Activated T-helper 1 cell treated with Interleukin-2 at 50 U/mL for 16 hours (primary cell): ENCODE results near the gene SOD2.
"Not testable (repeated sequence)": the region's sequence is repeated elsewhere in the genome, so short reads cannot be mapped to it uniquely, and the experiment has no call there.

ENCODE experiments used
- DNase-seq: peaks from one replicate; pipeline ENCODE4 v3.0.0-alpha.2; 2020; ENCODE audit warnings: low read depth

SOD2 gene

GRCh38 chr6:159716247-159717096 lies 23.4 kb upstream of the SOD2 start:
- no peak for DNase-seq

DNA sequence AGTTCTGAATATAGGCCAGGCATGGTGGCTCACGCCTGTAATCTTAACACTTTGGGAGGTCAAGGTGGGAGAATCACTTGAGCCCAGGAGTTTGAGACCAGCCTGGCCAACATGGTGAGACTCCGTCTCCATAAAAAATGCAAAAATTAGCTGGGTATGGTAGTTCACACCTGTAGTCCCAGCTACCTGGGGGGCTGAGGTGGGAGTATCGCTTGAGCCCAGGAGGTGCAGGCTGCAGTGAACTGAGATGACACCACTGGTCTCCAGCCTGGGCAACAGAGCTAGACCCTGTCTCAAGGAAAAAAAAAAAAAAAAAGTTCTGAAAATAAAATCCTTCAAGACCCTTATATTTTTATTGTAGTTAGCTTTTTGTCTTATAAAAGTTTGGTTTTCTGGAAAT lies 22.6 kb upstream of the SOD2 start:
- no peak for DNase-seq

GRCh38 chr6:159715166-159715565 lies 22.1 kb upstream of the SOD2 start:
- DNase-seq, result no peak

- DNase-seq, result no peak
Observed at GRCh38 chr6:159714404-159714803, 21.4 kb upstream of the SOD2 start.

DNA sequence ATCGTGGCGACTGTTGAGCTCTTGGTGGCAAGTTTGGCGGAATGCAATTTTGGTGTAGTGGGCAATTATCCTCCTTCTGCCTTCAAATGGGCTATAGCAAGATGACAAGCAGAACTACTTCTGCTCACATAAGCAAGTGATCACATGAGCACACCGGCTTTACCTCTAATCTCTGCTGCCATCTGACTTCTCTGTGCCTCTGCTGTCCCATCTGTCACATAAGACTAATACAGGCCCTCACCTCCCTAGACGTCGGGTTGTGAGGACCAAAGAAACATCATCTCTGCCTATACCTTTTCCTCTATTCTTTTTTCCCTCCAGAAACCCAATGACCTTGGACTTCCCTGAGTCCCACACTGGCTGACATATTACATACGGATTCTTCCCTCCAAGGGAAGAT lies 20.9 kb upstream of the SOD2 start:
- DNase-seq, result no peak

DNA sequence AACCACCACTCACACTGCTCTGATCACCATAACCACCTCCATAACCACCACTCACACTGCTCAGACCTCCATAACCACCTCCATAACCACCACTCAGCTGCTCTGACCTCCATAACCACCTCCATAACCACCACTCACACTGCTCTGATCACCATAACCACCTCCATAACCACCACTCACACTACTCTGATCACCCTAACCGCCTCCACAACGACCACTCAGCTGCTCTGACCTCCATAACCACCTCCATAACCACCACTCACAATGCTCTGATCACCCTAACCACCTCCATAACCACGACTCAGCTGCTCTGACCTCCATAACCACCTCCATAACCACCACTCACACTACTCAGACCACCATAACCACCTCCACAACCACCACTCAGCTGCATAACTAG lies 19.3 kb upstream of the SOD2 start:
- not testable (repeated sequence) for DNase-seq

DNA sequence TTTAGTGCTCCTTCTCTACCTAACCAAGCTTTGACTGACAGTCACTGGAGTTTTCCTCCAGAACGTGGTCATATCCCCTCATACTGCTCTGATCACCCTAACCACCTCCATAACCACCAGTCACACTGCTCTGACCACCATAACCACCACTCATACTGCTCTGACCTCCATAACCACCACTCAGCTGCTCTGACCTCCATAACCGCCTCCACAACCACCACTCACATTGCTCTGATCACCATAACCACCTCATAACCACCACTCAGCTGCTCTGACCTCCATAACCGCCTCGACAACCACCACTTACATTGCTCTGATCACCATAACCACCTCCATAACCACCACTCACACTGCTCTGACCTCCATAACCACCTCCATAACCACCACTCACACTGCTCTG lies 17.6 kb upstream of the SOD2 start:
- not testable (repeated sequence) for DNase-seq

DNA sequence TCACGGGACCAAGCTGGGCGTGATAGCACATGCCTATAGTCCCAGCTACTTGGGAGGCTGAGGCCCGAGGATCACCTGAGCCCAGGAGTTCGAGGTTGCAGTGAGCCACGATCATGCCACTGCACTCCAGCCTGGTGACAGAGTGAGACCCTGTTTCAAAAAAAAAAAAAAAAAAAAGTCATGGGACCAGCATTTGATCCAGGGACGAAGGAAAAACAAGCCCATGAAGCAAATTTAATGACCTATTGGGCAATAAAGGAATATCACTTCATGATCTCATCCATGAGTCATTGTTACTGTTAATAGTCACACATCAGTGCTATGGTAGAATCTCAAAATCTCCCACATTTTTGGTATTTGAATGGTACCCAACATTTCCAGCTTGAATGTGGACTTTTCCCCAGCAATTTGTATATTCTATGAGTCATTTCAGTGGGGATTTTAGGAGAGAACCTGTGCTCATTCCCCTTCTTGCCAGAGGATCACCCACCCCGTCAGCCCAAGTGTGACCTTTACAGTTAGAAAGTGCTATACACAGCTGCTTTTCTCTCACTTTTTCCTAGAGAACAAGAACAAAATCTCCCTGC lies 8.5 kb upstream of the SOD2 start:
- no peak for DNase-seq

- DNase-seq, result no peak
Observed at GRCh38 chr6:159700970-159701369, 7.9 kb upstream of the SOD2 start.

DNA sequence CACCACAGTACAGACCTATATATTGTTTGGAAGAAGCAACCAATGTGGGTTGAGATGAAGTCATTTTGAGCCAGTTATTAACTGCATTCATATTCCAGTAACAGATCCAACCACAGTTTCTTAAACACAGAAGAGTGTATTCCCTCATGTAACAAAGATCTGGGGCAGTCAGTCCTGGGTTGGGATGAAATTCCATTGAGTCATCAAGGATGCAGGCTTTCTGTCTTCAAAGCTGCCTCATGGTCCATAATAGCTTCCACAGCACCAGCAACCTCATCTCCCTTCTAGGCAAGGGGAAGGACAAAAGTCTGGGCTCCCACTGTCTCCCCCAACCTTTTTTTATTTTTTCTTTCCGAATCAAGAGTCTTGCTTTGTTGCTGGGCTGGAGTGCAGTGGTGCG lies 2.9 kb upstream of the SOD2 start:
- no peak for DNase-seq

GRCh38 chr6:159693894-159694545 lies 979 bp upstream of the SOD2 start:
- DNase-seq, result peak; percentile 30

DNA sequence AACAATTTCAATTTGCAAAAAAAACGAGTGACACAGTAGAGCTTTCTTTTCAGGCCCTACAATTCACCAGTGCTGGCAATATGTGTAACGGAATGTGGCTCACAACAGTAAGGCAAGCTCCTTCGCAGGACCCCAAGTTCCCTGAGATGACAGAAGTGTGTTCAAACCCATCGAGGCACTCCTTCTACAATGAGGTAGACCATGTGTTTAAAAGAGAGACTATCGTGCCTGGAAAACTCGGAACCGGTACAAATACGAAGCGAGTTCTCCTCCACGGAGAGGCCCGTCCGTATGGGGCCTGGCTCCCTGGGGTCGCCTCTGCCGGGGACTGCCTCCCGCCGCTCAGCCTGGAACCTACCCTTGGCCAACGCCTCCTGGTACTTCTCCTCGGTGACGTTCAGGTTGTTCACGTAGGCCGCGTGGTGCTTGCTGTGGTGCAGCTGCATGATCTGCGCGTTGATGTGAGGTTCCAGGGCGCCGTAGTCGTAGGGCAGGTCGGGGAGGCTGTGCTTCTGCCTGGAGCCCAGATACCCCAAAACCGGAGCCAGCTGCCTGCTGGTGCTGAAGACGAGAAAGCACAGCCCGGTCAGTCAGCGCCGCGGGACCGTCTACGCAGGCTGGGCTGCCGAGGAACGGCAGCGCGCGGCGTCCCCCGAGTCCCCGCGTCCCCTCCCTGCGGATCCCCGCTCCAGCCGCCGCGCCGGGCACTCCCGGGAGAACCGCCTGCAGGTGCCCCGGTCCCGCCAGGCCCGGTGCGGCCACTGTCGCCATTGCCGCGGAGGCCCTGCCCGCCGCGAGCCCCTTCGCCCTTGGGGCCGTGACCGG lies 526 bp downstream of the SOD2 start:
- peak; percentile 28 for DNase-seq

DNA sequence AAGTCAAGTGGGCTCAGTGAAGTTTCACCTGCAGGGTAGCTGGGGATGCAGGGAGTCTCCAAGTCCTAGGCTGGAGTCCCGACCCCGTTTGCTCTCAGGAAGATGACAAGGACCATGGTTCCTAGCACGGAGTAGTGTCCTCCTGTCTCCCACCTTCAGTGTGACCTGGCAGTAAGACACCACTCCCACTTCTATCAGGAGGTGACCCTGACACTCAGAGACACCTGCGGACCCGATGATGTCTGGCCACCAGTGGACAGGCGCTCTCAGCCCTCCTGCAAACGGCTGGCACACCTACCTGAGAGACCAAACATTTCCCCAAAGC lies 1.1 kb downstream of the SOD2 start:
- DNase-seq, result no peak

- no peak for DNase-seq
Observed at GRCh38 chr6:159691133-159691962, 1.7 kb downstream of the SOD2 start.

DNA sequence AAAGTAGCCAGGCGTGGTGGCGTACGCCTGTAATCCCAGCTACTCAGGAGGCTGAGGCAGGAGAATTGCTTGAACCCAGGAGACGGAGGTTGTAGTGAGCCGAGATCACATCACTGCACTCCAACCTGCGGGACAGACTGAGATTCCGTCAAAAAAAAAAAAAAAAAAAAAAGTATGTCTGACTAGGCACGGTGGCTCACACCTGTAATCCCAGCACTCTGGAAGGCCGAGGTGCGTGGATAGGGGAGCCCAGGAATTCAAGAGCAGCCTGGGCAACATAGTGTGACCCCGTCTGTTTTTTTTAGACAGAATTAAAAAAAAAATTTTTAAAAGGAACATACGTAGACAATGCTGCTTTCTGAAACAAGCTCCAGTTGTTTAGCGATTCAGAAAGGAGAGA lies 2.9 kb downstream of the SOD2 start:
- not testable (repeated sequence) for DNase-seq

- no peak for DNase-seq
Observed at GRCh38 chr6:159689001-159689400, 4.0 kb downstream of the SOD2 start.

DNA sequence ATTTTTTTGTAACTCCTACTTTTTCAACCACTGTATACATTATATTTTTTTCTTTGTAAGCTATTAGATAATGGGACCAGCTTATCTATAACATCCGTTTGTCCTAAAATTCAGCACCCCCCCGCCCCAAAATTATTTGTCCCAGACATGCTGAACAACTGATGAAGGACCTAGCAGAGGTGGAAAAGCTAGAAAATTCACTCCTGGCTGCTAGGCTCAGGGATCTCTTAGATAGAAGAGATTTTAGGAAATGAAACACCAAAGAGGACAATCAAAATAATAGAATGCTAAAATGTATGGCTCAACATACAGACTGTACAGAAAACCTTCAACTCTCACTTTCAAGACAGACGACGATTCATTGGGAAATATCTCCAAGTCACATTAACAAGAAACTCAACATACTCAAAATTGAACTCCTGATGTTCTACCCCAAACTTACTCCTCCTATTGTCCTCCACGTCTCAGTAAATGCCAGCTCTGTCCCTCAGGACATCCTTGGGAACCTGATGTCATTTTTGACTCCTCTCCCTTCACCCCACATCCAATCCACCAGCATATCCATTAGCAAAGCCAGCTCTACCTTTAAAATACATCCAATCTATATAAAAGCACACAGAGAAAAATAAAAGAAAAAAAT lies 4.7 kb downstream of the SOD2 start:
- DNase-seq, result no peak

- DNase-seq, result no peak
Observed at GRCh38 chr6:159687341-159687740, 5.7 kb downstream of the SOD2 start.

- DNase-seq, result no peak
Observed at GRCh38 chr6:159686703-159687102, 6.3 kb downstream of the SOD2 start.

GRCh38 chr6:159686040-159686439 lies 7.0 kb downstream of the SOD2 start:
- no peak for DNase-seq

GRCh38 chr6:159684013-159684304 lies 9.1 kb downstream of the SOD2 start:
- DNase-seq, result no peak
